ENCODE results near the gene KRT12. TPM values are rescaled to one million over a fixed set of nuclear protein-coding genes. Genes with fewer than 3 reads are reported as not detected.

The KRT12 gene
- polyA plus RNA-seq, 2 of the 4 experiments (the other 2 are of a cell fraction): not detected

GRCh38 chr17:40902498-40902897, 35.5 kb upstream of the KRT12 start:
- TF ChIP-seq TFCP2L1 (CRISPR knock-in tag; IDR thresholded peaks at IDR 0.05) (peak; percentile 39; the same call in 1 of the 2 replicates), KDM1A (IDR thresholded peaks at IDR 0.05; ENCODE audit: low read depth) (no peak), GATA3 (IDR thresholded peaks at IDR 0.05; ENCODE audit: borderline replicate concordance) (no peak), EHF (CRISPR knock-in tag; IDR thresholded peaks at IDR 0.05) (peak; percentile 87; the same call in 1 of the 2 replicates), HOXA7 (CRISPR knock-in tag; IDR thresholded peaks at IDR 0.05) (0 out of 2 replicates have a peak, but pooled peaks have one; percentile 47), HOXB13 (CRISPR knock-in tag; IDR thresholded peaks at IDR 0.05; ENCODE audit: low read depth) (peak; percentile 77; the same call in 1 of the 2 replicates), ZNF302 (CRISPR knock-in tag; IDR thresholded peaks at IDR 0.05) (0 out of 2 replicates have a peak, but pooled peaks have one; percentile 7), FOSB (CRISPR knock-in tag; IDR thresholded peaks at IDR 0.05) (peak; percentile 57; the same call in 1 of the 2 replicates), RARB (CRISPR knock-in tag; IDR thresholded peaks at IDR 0.05) (no peak)
- H3K4me2 ChIP-seq: peak overlapping the region; percentile 85
- H3K4me3 ChIP-seq: peak overlapping the region; percentile 26; the same call in 2 of the 3 replicates
- 13% methylated on average over 4 of the region's 4 CpGs for WGBS (ENCODE audit: missing lambda C conversion rate)
- FAIRE-seq: no peak
- POLR2A ChIA-PET: interaction anchor here (0.9 to 2.8 kb wide), 4 partner anchors 83 to 786 kb away, joined by 3 to 22 read pairs (median 9); partner anchors contain the start of gene EIF1
- CTCF ChIA-PET: interaction anchor here (0.7 to 6.6 kb wide), 14 partner anchors 14 to 774 kb away, joined by 3 to 94 read pairs (median 6); partner anchors contain the start of gene KRT20
- H3K4me1 ChIP-seq: peaks cover 34% of the 10 kb centered on the region
- peak; percentile 13 to 44; a peak in 5 of 6 replicates for ATAC-seq
- peak; percentile 43 to 49 for DNase-seq (ENCODE audit: low read depth in 1 of 2, low spot score in 1 of 2)
- no peaks in the 10 kb centered on the region for H3K9me3 ChIP-seq
- H3K27ac ChIP-seq: peak overlapping the region; percentile 91 to 93

GRCh38 chr17:40901981-40902474, 35.0 kb upstream of the KRT12 start:
- peak overlapping the region; percentile 91 to 93 for H3K27ac ChIP-seq
- ATAC-seq: peak; percentile 70 to 79
- no peaks in the 10 kb centered on the region for H3K9me3 ChIP-seq
- POLR2A ChIA-PET: interaction anchor here (1.0 to 2.8 kb wide), 3 partner anchors 83 to 787 kb away, joined by 3 to 22 read pairs (median 15); partner anchors contain the start of gene EIF1
- H3K4me1 ChIP-seq: peaks cover 34% of the 10 kb centered on the region
- H3K4me2 ChIP-seq: peak overlapping the region; percentile 85
- CTCF ChIA-PET: interaction anchor here (0.7 to 6.6 kb wide), 14 partner anchors 14 to 775 kb away, joined by 3 to 94 read pairs (median 6); partner anchors contain the start of gene KRT20
- 7% methylated on average over 1 of the region's 1 CpG for WGBS (ENCODE audit: missing lambda C conversion rate)
- peak overlapping the region; percentile 26; the same call in 1 of the 3 replicates for H3K4me3 ChIP-seq
- peak; percentile 95 to 96 for DNase-seq (ENCODE audit: low read depth in 1 of 2, low spot score in 1 of 2)
- peak; percentile 92 for FAIRE-seq
- TF ChIP-seq RNF2 (IDR thresholded peaks at IDR 0.05; ENCODE audit: borderline replicate concordance, low read depth) (no peak), EP300 (IDR thresholded peaks at IDR 0.05) (peak; percentile 84 to 91), SMC3 (IDR thresholded peaks at IDR 0.05) (peak; percentile 36; the same call in 2 of the 3 replicates), GATA3 (IDR thresholded peaks at IDR 0.05; ENCODE audit: borderline replicate concordance) (peak; percentile 92), BCL3 (IDR thresholded peaks at IDR 0.05) (peak; percentile 73; the same call in 2 of the 3 replicates), REST (IDR thresholded peaks at IDR 0.05) (no peak), JUNB (IDR thresholded peaks at IDR 0.05) (peak; percentile 99), CEBPB (IDR thresholded peaks at IDR 0.05) (peak; percentile 96), JUN (IDR thresholded peaks at IDR 0.05) (peak; percentile 89 to 95), MAFK (IDR thresholded peaks at IDR 0.05; ENCODE audit: partially characterized antibody) (peak; percentile 35), HOXB13 (CRISPR knock-in tag; IDR thresholded peaks at IDR 0.05; ENCODE audit: low read depth) (no peak), MAX (IDR thresholded peaks at IDR 0.05) (peak; percentile 80), FOSL2 (IDR thresholded peaks at IDR 0.05) (peak; percentile 95), FOSL2 (CRISPR knock-in tag; IDR thresholded peaks at IDR 0.05) (peak; percentile 97), HES2 (IDR thresholded peaks at IDR 0.05) (0 out of 2 replicates have a peak, but pooled peaks have one; percentile 48), CBX2 (IDR thresholded peaks at IDR 0.05; ENCODE audit: borderline replicate concordance, low read depth) (no peak), E2F6 (IDR thresholded peaks at IDR 0.05; ENCODE audit: borderline replicate concordance, low read depth) (no peak), RAD21 (conservative IDR thresholded peaks at IDR 0.05 in 1 of 2, IDR thresholded peaks at IDR 0.05 in 1 of 2) (peak; percentile 20 to 51; a peak in 4 of 5 replicates), ATOH8 (CRISPR knock-in tag; IDR thresholded peaks at IDR 0.05; ENCODE audit: low read depth) (no peak)
